H9 (cell line): ENCODE data around the gene TIGD2. TPM values are rescaled to one million over a fixed set of nuclear protein-coding genes. Genes with fewer than 3 reads are reported as not detected.

Experiments used
- DNase-seq: peaks from one replicate; pipeline ENCODE4 v3.0.0-alpha.2; 2017
- H2AFZ ChIP-seq: one replicate; pipeline ENCODE4 v1.6.1; 2013; ENCODE audit warnings: mild to moderate bottlenecking, low read length, control low read depth, moderate library complexity
- H2AK5ac ChIP-seq: 2 replicates; pipeline ENCODE4 v1.6.1; 2013; ENCODE audit warnings: low read length, control low read depth, mixed read lengths; ENCODE audit not compliant: insufficient read length
- H2BK120ac ChIP-seq: one replicate; pipeline ENCODE4 v1.6.1; 2013; ENCODE audit warnings: low read depth, mild to moderate bottlenecking, low read length, control low read depth, inconsistent platforms; ENCODE audit not compliant: poor library complexity, severe bottlenecking
- H2BK12ac ChIP-seq: 2 replicates; pipeline ENCODE4 v1.6.1; 2013; ENCODE audit warnings: low read length, control low read depth, mixed read lengths, low read depth; ENCODE audit not compliant: insufficient read length
- H2BK15ac ChIP-seq: 2 replicates; pipeline ENCODE4 v1.6.1; 2013; ENCODE audit warnings: low read depth, low read length, control low read depth
- H2BK20ac ChIP-seq: one replicate; pipeline ENCODE4 v1.6.1; 2013; ENCODE audit warnings: low read depth, mild to moderate bottlenecking, low read length, control low read depth, inconsistent platforms; ENCODE audit not compliant: poor library complexity, severe bottlenecking
- H2BK5ac ChIP-seq: 2 replicates; pipeline ENCODE4 v1.6.1; 2013; ENCODE audit warnings: low read length, control low read depth, mixed read lengths; ENCODE audit not compliant: insufficient read length
- H3K14ac ChIP-seq: 2 replicates; pipeline ENCODE4 v1.6.1; 2013; ENCODE audit warnings: low read length, control low read depth; ENCODE audit not compliant: insufficient read depth
- H3K18ac ChIP-seq: 2 replicates; pipeline ENCODE4 v1.6.1; 2013; ENCODE audit warnings: low read depth, mild to moderate bottlenecking, mixed read lengths, low read length, control low read depth; ENCODE audit not compliant: insufficient read length
- H3K23ac ChIP-seq: 2 replicates; pipeline ENCODE4 v1.6.1; 2013; ENCODE audit warnings: low read length, control low read depth, mixed read lengths, low read depth; ENCODE audit not compliant: insufficient read length
- H3K23me2 ChIP-seq: 2 replicates; pipeline ENCODE4 v1.6.1; 2013; ENCODE audit warnings: low read depth, mild to moderate bottlenecking, mixed read lengths, low read length, control low read depth; ENCODE audit not compliant: insufficient read length, poor library complexity, severe bottlenecking
- H3K27ac ChIP-seq: 2 replicates; pipeline ENCODE4 v1.5.1; 2013; ENCODE audit warnings: low read length, control low read depth, mixed read lengths, low read depth; ENCODE audit not compliant: insufficient read length
- H3K27me3 ChIP-seq: 2 replicates; pipeline ENCODE4 v1.6.1; 2013; ENCODE audit warnings: low read length, control low read depth, inconsistent platforms; ENCODE audit not compliant: insufficient read depth
- H3K4ac ChIP-seq: 2 replicates; pipeline ENCODE4 v1.6.1; 2013; ENCODE audit warnings: low read depth, mild to moderate bottlenecking, control low read depth, inconsistent platforms, low read length, moderate library complexity
- H3K4me1 ChIP-seq: 2 replicates; pipeline ENCODE4 v1.6.1; 2013; ENCODE audit warnings: low read length, control low read depth, inconsistent platforms; ENCODE audit not compliant: insufficient read depth
- H3K4me2 ChIP-seq: 2 replicates; pipeline ENCODE4 v1.6.1; 2013; ENCODE audit warnings: low read length, control low read depth, mixed read lengths; ENCODE audit not compliant: insufficient read length, insufficient read depth
- H3K56ac ChIP-seq: 2 replicates; pipeline ENCODE4 v1.6.1; 2013; ENCODE audit warnings: low read depth, mild to moderate bottlenecking, mixed read lengths, low read length, control low read depth; ENCODE audit not compliant: insufficient read length
- H3K79me1 ChIP-seq: 2 replicates; pipeline ENCODE4 v1.6.1; 2013; ENCODE audit warnings: low read depth, mild to moderate bottlenecking, moderate library complexity, low read length, control low read depth, inconsistent platforms; ENCODE audit not compliant: insufficient read depth, poor library complexity, severe bottlenecking
- H3K79me2 ChIP-seq: 2 replicates; pipeline ENCODE4 v1.6.1; 2013; ENCODE audit warnings: low read length, control low read depth, inconsistent platforms; ENCODE audit not compliant: insufficient read depth
- H3K9ac ChIP-seq: 2 replicates; pipeline ENCODE4 v1.6.1; 2013; ENCODE audit warnings: low read length, control low read depth, mixed read lengths; ENCODE audit not compliant: insufficient read length; ENCODE audit errors: extremely low read depth
- H3K9me3 ChIP-seq: one replicate; pipeline ENCODE4 v1.6.1; 2013; ENCODE audit warnings: low read depth, low read length, inconsistent platforms; ENCODE audit not compliant: control insufficient read depth
- H3T11ph ChIP-seq: one replicate; pipeline ENCODE4 v1.6.1; 2013; ENCODE audit warnings: mild to moderate bottlenecking, low read length, control low read depth, inconsistent platforms
- H4K20me1 ChIP-seq: one replicate; pipeline ENCODE4 v1.6.1; 2013; ENCODE audit not compliant: control insufficient read depth, insufficient read length, insufficient read depth
- H4K5ac ChIP-seq: 2 replicates; pipeline ENCODE4 v1.6.1; 2013; ENCODE audit warnings: low read depth, mild to moderate bottlenecking, mixed read lengths, low read length, control low read depth; ENCODE audit not compliant: insufficient read length
- H4K8ac ChIP-seq: replicated peaks from 2 replicates; pipeline ENCODE4 v1.6.1; 2013; ENCODE audit warnings: low read length, control low read depth, mixed read lengths, low read depth; ENCODE audit not compliant: insufficient read length
- H4K91ac ChIP-seq: 2 replicates; pipeline ENCODE4 v1.6.1; 2013; ENCODE audit warnings: low read depth, mild to moderate bottlenecking, moderate library complexity, mixed read lengths, low read length, control low read depth; ENCODE audit not compliant: insufficient read length
- H3K27ac Mint-ChIP-seq, 3 experiments: 2 replicates in 2 of 3; 3 replicates in 1 of 3; pipeline ENCODE4 v1.8.0; 2020 to 2021; ENCODE audit warnings: mixed read lengths in 3 of 3, mild to moderate bottlenecking in 1 of 3, moderate library complexity in 1 of 3
- H3K27me3 Mint-ChIP-seq: 2 replicates; pipeline ENCODE4 v1.8.0; 2021; ENCODE audit warnings: low read depth, mild to moderate bottlenecking, moderate library complexity, mixed read lengths
- H3K36me3 Mint-ChIP-seq, 3 experiments: 2 replicates in 2 of 3; 3 replicates in 1 of 3; pipeline ENCODE4 v1.8.0; 2020 to 2021; ENCODE audit warnings: low read depth in 3 of 3, mixed read lengths in 3 of 3; ENCODE audit not compliant: insufficient read depth in 1 of 3
- H3K4me1 Mint-ChIP-seq, 2 experiments: 2 replicates each; pipeline ENCODE4 v1.8.0; 2020; ENCODE audit warnings: mixed read lengths in 2 of 2
- H3K4me3 Mint-ChIP-seq, 2 experiments: 2 replicates in 1 of 2; 3 replicates in 1 of 2; pipeline ENCODE4 v1.8.0; 2020 to 2021; ENCODE audit warnings: mild to moderate bottlenecking in 2 of 2, mixed read lengths in 2 of 2, moderate library complexity in 1 of 2
- H3K9me3 Mint-ChIP-seq, 2 experiments: 2 replicates in 1 of 2; 3 replicates in 1 of 2; pipeline ENCODE4 v1.8.0; 2020; ENCODE audit warnings: mild to moderate bottlenecking in 2 of 2, mixed read lengths in 2 of 2, moderate library complexity in 1 of 2
- CTCF ChIP-seq: fragments of 200-600 bp; sonication (generic); conservative IDR thresholded peaks from 3 replicates; pipeline ENCODE4 v1.8.0; 2021; ENCODE audit warnings: antibody characterized with exemption, mild to moderate bottlenecking
- WGBS: extraction: QIAGEN DNeasy Blood & Tissue Kit; methylation state at CpG from one replicate; pipeline ENCODE4 v1.1.7; 2013; ENCODE audit warnings: missing lambda C conversion rate, low lambda C conversion rate, mixed read lengths; ENCODE audit not compliant: insufficient read length; ENCODE audit errors: extremely low coverage; 5-methylcytosine and 5-hydroxymethylcytosine counted together
- total RNA-seq: library from RNA; stranded (reverse); gene quantifications from 2 replicates; pipeline ENCODE4 v1.2.1, GENCODE V29; 2021

Gene TIGD2
- total RNA-seq, 1 experiment from 2014 or later: 10.4 TPM

- no peak overlapping the region for H3T11ph ChIP-seq
- H2BK120ac ChIP-seq: no peak overlapping the region
- H2BK5ac ChIP-seq: no peak overlapping the region
- no peak overlapping the region for H3K56ac ChIP-seq
- H3K9ac ChIP-seq: peak overlapping the region; percentile 4
- H4K5ac ChIP-seq: no peak overlapping the region
- no peak overlapping the region for H3K27ac ChIP-seq
- H3K14ac ChIP-seq: no peak overlapping the region
- H3K23ac ChIP-seq: no peak overlapping the region
- no peak overlapping the region for H2AFZ ChIP-seq
- H2BK15ac ChIP-seq: no peak overlapping the region
- peaks cover 2% of the 10 kb centered on the region for H4K20me1 ChIP-seq
- no peaks in the 10 kb centered on the region for H3K4me1 ChIP-seq
- Mint-ChIP-seq H3K36me3 (peaks cover 7 to 29% (median 11%) of the 10 kb centered on the region in 3 experiments), H3K4me1 (peaks cover 20 to 22% of the 10 kb centered on the region in 2 experiments), H3K4me3 (peak overlapping the region; percentile 83 to 86), H3K27me3 (peaks cover 46% of the 10 kb centered on the region), H3K27ac (no peak overlapping the region), H3K9me3 (peaks cover 8% of the 10 kb centered on the region in 2 experiments; a peak in 4 of 5 replicates)
- H4K91ac ChIP-seq: no peak overlapping the region
- H3K27me3 ChIP-seq: peaks cover 9% of the 10 kb centered on the region; the same call in 1 of the 2 replicates
- no peak overlapping the region for H2AK5ac ChIP-seq
- DNase-seq: peak; percentile 55
- no peaks in the 10 kb centered on the region for H3K79me1 ChIP-seq
- WGBS: no CpG with 5 or more reads among the region's 30 CpGs
- H3K23me2 ChIP-seq: peaks cover 10% of the 10 kb centered on the region
- no peak overlapping the region for H4K8ac ChIP-seq
- no peak overlapping the region for H3K4ac ChIP-seq
- TF ChIP-seq CTCF: no peak
- H3K79me2 ChIP-seq: no peaks in the 10 kb centered on the region
- peak overlapping the region; percentile 94 for H3K4me2 ChIP-seq
- H2BK12ac ChIP-seq: no peak overlapping the region
- peaks cover 4% of the 10 kb centered on the region for H3K9me3 ChIP-seq
- peak overlapping the region; percentile 21 for H3K18ac ChIP-seq
- no peak overlapping the region for H2BK20ac ChIP-seq
These were observed 770 bp upstream of the TIGD2 start for GRCh38 chr4:89110541-89110985.
